Right lobe of liver (tissue), 6 donors: ENCODE data around the gene AASDHPPT. TPM values are rescaled to one million over a fixed set of nuclear protein-coding genes. Genes with fewer than 3 reads are reported as not detected.

Source experiments
- ATAC-seq, 4 donors: fragments of 200-7000 bp; cut with Tn5 transposase; one replicate each; pipeline ENCODE4 v1.9.1; 2020; ENCODE audit warnings: mild to moderate bottlenecking in 4 of 4, moderate library complexity in 4 of 4
- DNase-seq, 3 donors: peaks; one replicate each; pipeline ENCODE4 v3.0.0-alpha.2; 2020
- H3K27ac ChIP-seq, 3 donors: fragments of 200-600 bp; one replicate each; pipeline ENCODE4 v1.8.0; 2022
- H3K27me3 ChIP-seq, 2 donors: fragments of 200-600 bp; one replicate each; pipeline ENCODE4 v1.8.0; 2022
- H3K36me3 ChIP-seq, 4 donors: fragments of 200-600 bp; sonication (generic) in 1 of 4; one replicate each; pipeline versions ENCODE4 v1.5.1 to v1.8.0; 2017 to 2022; ENCODE audit warnings: control low read depth in 1 of 4
- H3K4me1 ChIP-seq, 4 donors: fragments of 200-600 bp; sonication (generic) in 1 of 4; one replicate each; pipeline versions ENCODE4 v1.5.1 to v1.8.0; 2017 to 2022; ENCODE audit warnings: control low read depth in 1 of 4
- H3K4me3 ChIP-seq, 3 donors: fragments of 200-600 bp; one replicate each; pipeline ENCODE4 v1.8.0; 2022
- H3K9me3 ChIP-seq, 4 donors: fragments of 200-600 bp; sonication (generic) in 1 of 4; one replicate each; pipeline versions ENCODE4 v1.5.1 to v1.8.0; 2017 to 2022; ENCODE audit warnings: control low read depth in 1 of 4
- CTCF ChIP-seq, 4 donors: fragments of 200-600 bp in 3 of 4; fragments of 450-650 bp in 1 of 4; IDR thresholded peaks; one replicate each; pipeline versions ENCODE4 v1.5.1 to v1.8.0; 2016 to 2022; ENCODE audit warnings: antibody characterized with exemption in 4 of 4, mild to moderate bottlenecking in 2 of 4
- POLR2A ChIP-seq: fragments of 450-650 bp; IDR thresholded peaks from one replicate; pipeline ENCODE4 v1.6.1; 2017; ENCODE audit warnings: antibody characterized with exemption, mild to moderate bottlenecking
- WGBS: methylation state at CpG from one replicate; pipeline ENCODE4 v1.1.6; 2018; ENCODE audit warnings: low coverage, low lambda C conversion rate; ENCODE audit not compliant: insufficient coverage; ENCODE audit errors: missing lambda C conversion rate; 5-methylcytosine and 5-hydroxymethylcytosine counted together
- intact Hi-C, 2 donors: fragments of 100-400 bp; cut with DNase I; formaldehyde crosslinking; loops; one replicate each; pipeline versions ENCODE4 v1.11.2 to v1.14.1; 2022
- long read RNA-seq: library from polyadenylated mRNA; unstranded; transcript quantifications from one replicate; pipeline ENCODE4 v2.0.0, GENCODE V29; 2019
- total RNA-seq, 6 experiments: library from RNA; depleted of rRNA in 2 of 6; stranded (reverse); fragments of >200 nt in 2 of 6; fragmentation: NEBNext Ultra II Directional in 3 of 6; extraction: Animal tissue kit (Norgen Biotek cat#: 25700) in 3 of 6; gene quantifications; one replicate each; pipeline versions ENCODE4 v1.1.0 to v1.2.4, GENCODE V29; 2016 to 2023
- donor health status: DM: no; HTN: yes; CAD: no.
- donor health status: DM: no; HTN: no; CAD: no.
- donor health status: DM: no; HTN: no; CAD: no.
- donor health status: DM: no; HTN: yes; CAD: no.
- donor health status: DM: no; HTN: yes; CAD: no.

The AASDHPPT gene
- 10 to 100 TPM; 15.4 to 30.5 (median 23.0) TPM for total RNA-seq
- long read RNA-seq, transcript AASDHPPT-201 (6 exons, 2,955 nt): major isoform, 13 of 14 reads
- long read RNA-seq, partial matches to known transcripts: 1 of 14 reads
- long read RNA-seq, other reads (novel, unspliced or antisense): 0 of 14 reads

GRCh38 chr11:106077609-106078455, at the start of gene AASDHPPT:
Gene AASDHPPT (plus strand): TSS chr11:106077662. CDS start chr11:106077711, 49 bp downstream.
- no peak for TF ChIP-seq CTCF (IDR thresholded peaks at IDR 0.05)
- no peak for TF ChIP-seq POLR2A
- peak; percentile 30 to 44 (median 44) for ATAC-seq
- Histone ChIP-seq H3K9me3 (no peaks in the 10 kb centered on the region), H3K4me3 (peak within 1 kb of the TSS; percentile 63 to 80 (median 73)), H3K4me1 (peaks cover 0 to 16% (median 2%) of the 10 kb centered on the region in 4 donors), H3K27me3 (no peaks in the 10 kb centered on the region), H3K27ac (peak within 1 kb of the TSS; percentile 93 to 97 (median 96)), H3K36me3 (peaks cover 0 to 11% (median 4%) of the 10 kb centered on the region in 4 donors)
- intact Hi-C loops: no loop called here
- WGBS: under 1% methylated on average over 31 of the region's 55 CpGs
- DNase-seq: peak in 2 of 3 donors; percentile 20 to 61

GRCh38 chr11:106030609-106031008, 46.9 kb upstream of the AASDHPPT start:
- Histone ChIP-seq H3K27me3 (no peaks in the 10 kb centered on the region), H3K4me1 (no peaks in the 10 kb centered on the region), H3K9me3 (no peaks in the 10 kb centered on the region), H3K27ac (no peak overlapping the region), H3K4me3 (no peak overlapping the region), H3K36me3 (no peaks in the 10 kb centered on the region)
- TF ChIP-seq POLR2A (no peak), CTCF (IDR thresholded peaks at IDR 0.05) (no peak)
- DNase-seq (no peak), ATAC-seq (no peak)
- 55% methylated on average over 4 of the region's 4 CpGs for WGBS
- intact Hi-C loops: no loop called here

- Histone ChIP-seq H3K27me3 (no peaks in the 10 kb centered on the region), H3K27ac (no peak overlapping the region), H3K9me3 (no peaks in the 10 kb centered on the region), H3K36me3 (no peaks in the 10 kb centered on the region), H3K4me1 (no peaks in the 10 kb centered on the region), H3K4me3 (no peak overlapping the region)
- WGBS: 39% methylated on average over 2 of the region's 2 CpGs
- ATAC-seq (no peak), DNase-seq (no peak)
- intact Hi-C loops: no loop called here
- no peak for TF ChIP-seq CTCF (IDR thresholded peaks at IDR 0.05)
Observed at GRCh38 chr11:106031202-106031810, 46.2 kb upstream of the AASDHPPT start.

- Histone ChIP-seq H3K36me3 (no peaks in the 10 kb centered on the region), H3K9me3 (no peaks in the 10 kb centered on the region), H3K4me1 (no peaks in the 10 kb centered on the region), H3K27me3 (no peaks in the 10 kb centered on the region), H3K27ac (no peak overlapping the region), H3K4me3 (no peak overlapping the region)
- TF ChIP-seq POLR2A: no peak
- no peak for TF ChIP-seq CTCF (IDR thresholded peaks at IDR 0.05)
- ATAC-seq (no peak), DNase-seq (no peak)
- 50% methylated on average over 3 of the region's 3 CpGs for whole genome bisulfite sequencing
- intact Hi-C loops: no loop called here
Observed at GRCh38 chr11:106031936-106032335, 45.5 kb upstream of the AASDHPPT start.
